ENCODE results near the gene RSRC2. TPM values are rescaled to one million over a fixed set of nuclear protein-coding genes. Genes with fewer than 3 reads are reported as not detected.

Gene RSRC2
- total and polyA plus RNA-seq, 9 of the 15 experiments (the other 6 are each of a cell fraction or from before 2014, with no cell fraction given): 52.6 to 123 (median 80.3) TPM

DNA sequence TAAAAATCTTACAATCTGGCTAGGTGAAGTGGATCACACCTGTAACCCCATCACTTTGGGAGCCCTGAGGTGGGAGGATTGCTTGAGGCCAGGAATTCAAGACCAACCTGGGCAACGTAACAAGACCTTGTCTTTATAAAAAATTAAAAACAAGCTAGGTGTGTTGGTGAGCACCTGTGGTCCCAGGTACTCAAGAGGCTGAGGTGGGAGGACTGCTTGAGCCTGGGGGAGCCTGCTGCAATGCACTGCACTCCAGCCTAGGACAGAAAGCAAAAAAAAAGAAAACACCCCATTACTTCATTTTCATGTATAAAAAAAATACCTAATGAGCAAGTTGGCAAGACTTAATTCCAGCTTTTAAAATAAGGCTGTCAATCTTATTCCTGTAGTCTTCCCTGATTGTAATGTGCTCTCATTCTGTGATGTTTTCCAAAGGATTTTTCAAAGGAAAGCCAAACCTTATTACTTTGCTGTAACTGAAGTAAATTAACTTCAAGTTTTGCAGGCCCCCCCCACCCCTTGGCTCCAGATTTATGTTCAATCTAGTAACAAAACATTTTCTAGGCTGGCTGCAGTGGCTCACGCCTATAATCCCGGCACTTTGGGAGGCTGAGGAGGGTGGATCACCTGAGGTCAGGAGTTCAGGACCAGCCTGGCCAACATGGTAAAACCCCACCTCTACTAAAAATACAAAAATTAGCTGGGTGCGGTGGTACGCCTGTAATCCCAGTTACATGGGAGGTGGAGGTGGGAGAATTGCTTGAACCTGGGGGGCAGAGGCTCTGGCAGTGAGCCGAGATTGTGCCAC, 22.7 kb downstream of the RSRC2 start (continued):
- TF ChIP-seq, protein P1, sequence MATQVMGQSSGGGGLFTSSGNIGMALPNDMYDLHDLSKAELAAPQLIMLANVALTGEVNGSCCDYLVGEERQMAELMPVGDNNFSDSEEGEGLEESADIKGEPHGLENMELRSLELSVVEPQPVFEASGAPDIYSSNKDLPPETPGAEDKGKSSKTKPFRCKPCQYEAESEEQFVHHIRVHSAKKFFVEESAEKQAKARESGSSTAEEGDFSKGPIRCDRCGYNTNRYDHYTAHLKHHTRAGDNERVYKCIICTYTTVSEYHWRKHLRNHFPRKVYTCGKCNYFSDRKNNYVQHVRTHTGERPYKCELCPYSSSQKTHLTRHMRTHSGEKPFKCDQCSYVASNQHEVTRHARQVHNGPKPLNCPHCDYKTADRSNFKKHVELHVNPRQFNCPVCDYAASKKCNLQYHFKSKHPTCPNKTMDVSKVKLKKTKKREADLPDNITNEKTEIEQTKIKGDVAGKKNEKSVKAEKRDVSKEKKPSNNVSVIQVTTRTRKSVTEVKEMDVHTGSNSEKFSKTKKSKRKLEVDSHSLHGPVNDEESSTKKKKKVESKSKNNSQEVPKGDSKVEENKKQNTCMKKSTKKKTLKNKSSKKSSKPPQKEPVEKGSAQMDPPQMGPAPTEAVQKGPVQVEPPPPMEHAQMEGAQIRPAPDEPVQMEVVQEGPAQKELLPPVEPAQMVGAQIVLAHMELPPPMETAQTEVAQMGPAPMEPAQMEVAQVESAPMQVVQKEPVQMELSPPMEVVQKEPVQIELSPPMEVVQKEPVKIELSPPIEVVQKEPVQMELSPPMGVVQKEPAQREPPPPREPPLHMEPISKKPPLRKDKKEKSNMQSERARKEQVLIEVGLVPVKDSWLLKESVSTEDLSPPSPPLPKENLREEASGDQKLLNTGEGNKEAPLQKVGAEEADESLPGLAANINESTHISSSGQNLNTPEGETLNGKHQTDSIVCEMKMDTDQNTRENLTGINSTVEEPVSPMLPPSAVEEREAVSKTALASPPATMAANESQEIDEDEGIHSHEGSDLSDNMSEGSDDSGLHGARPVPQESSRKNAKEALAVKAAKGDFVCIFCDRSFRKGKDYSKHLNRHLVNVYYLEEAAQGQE (IDR thresholded peaks at IDR 0.05; ENCODE audit: borderline replicate concordance): no peak
- TF ChIP-seq, protein P1 (CRISPR knock-in tag; IDR thresholded peaks at IDR 0.05; ENCODE audit: low read depth): no peak
- TF ChIP-seq LARP7 (IDR thresholded peaks at IDR 0.05) (no peak), ADNP (tag; IDR thresholded peaks at IDR 0.05) (no peak), PHF21A (IDR thresholded peaks at IDR 0.05; ENCODE audit: borderline replicate concordance, low read depth) (no peak), NUFIP1 (IDR thresholded peaks at IDR 0.05; ENCODE audit: partially characterized antibody) (no peak), CBX5 (IDR thresholded peaks at IDR 0.05; ENCODE audit: borderline replicate concordance, low read depth) (no peak), THRAP3 (IDR thresholded peaks at IDR 0.05; ENCODE audit: borderline replicate concordance) (no peak), SUPT5H (IDR thresholded peaks at IDR 0.05) (peak; percentile 71), ZEB2 (IDR thresholded peaks at IDR 0.05) (peak; percentile 51; the same call in 1 of the 2 replicates)
- TF ChIP-seq, protein P2, sequence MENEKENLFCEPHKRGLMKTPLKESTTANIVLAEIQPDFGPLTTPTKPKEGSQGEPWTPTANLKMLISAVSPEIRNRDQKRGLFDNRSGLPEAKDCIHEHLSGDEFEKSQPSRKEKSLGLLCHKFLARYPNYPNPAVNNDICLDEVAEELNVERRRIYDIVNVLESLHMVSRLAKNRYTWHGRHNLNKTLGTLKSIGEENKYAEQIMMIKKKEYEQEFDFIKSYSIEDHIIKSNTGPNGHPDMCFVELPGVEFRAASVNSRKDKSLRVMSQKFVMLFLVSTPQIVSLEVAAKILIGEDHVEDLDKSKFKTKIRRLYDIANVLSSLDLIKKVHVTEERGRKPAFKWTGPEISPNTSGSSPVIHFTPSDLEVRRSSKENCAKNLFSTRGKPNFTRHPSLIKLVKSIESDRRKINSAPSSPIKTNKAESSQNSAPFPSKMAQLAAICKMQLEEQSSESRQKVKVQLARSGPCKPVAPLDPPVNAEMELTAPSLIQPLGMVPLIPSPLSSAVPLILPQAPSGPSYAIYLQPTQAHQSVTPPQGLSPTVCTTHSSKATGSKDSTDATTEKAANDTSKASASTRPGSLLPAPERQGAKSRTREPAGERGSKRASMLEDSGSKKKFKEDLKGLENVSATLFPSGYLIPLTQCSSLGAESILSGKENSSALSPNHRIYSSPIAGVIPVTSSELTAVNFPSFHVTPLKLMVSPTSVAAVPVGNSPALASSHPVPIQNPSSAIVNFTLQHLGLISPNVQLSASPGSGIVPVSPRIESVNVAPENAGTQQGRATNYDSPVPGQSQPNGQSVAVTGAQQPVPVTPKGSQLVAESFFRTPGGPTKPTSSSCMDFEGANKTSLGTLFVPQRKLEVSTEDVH (IDR thresholded peaks at IDR 0.05; ENCODE audit: low read depth, partially characterized antibody): no peak
- TF ChIP-seq, protein P3, sequence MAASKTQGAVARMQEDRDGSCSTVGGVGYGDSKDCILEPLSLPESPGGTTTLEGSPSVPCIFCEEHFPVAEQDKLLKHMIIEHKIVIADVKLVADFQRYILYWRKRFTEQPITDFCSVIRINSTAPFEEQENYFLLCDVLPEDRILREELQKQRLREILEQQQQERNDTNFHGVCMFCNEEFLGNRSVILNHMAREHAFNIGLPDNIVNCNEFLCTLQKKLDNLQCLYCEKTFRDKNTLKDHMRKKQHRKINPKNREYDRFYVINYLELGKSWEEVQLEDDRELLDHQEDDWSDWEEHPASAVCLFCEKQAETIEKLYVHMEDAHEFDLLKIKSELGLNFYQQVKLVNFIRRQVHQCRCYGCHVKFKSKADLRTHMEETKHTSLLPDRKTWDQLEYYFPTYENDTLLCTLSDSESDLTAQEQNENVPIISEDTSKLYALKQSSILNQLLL (CRISPR knock-in tag; IDR thresholded peaks at IDR 0.05; ENCODE audit: borderline replicate concordance): no peak

All from K562 (cell line).